Parathyroid adenoma (tissue), 2 donors: ENCODE data around the gene LRP1B.
A peak's percentile ranks its signal among the peaks of the same experiment; 100 is the strongest.

Experiments used
- H2AFZ ChIP-seq: fragments of 300-600 bp; sonication (generic); one replicate; pipeline ENCODE4 v1.7.0; 2017; ENCODE audit warnings: antibody characterized with exemption, mild to moderate bottlenecking
- H3K27ac ChIP-seq: fragments of 300-600 bp; sonication (generic); one replicate; pipeline ENCODE4 v1.7.0; 2017
- H3K27me3 ChIP-seq: fragments of 300-600 bp; sonication (generic); one replicate; pipeline ENCODE4 v1.7.0; 2017; ENCODE audit warnings: low read length; ENCODE audit not compliant: control insufficient read depth, insufficient read depth
- H3K36me3 ChIP-seq: fragments of 300-600 bp; sonication (generic); one replicate; pipeline ENCODE4 v1.7.0; 2017; ENCODE audit warnings: low read length; ENCODE audit not compliant: control insufficient read depth, insufficient read depth
- H3K4me1 ChIP-seq: fragments of 300-600 bp; sonication (generic); one replicate; pipeline ENCODE4 v1.7.0; 2017; ENCODE audit warnings: control low read depth
- H3K4me2 ChIP-seq: fragments of 300-600 bp; sonication (generic); one replicate; pipeline ENCODE4 v1.7.0; 2017; ENCODE audit warnings: low read length
- H3K4me3 ChIP-seq: fragments of 300-600 bp; sonication (generic); one replicate; pipeline ENCODE4 v1.7.0; 2017; ENCODE audit warnings: low read depth, low read length
- H3K79me2 ChIP-seq: fragments of 300-600 bp; sonication (generic); one replicate; pipeline ENCODE4 v1.7.0; 2017; ENCODE audit warnings: control low read depth
- H3K9ac ChIP-seq: fragments of 300-600 bp; sonication (generic); one replicate; pipeline ENCODE4 v1.7.0; 2017; ENCODE audit warnings: mild to moderate bottlenecking
- H3K9me3 ChIP-seq: fragments of 300-600 bp; sonication (generic); one replicate; pipeline ENCODE4 v1.7.0; 2017; ENCODE audit warnings: low read length; ENCODE audit not compliant: control insufficient read depth
- CTCF ChIP-seq: fragments of 300-600 bp; sonication (generic); IDR thresholded peaks from one replicate; pipeline ENCODE4 v1.7.0; 2017; ENCODE audit warnings: antibody characterized with exemption, mild to moderate bottlenecking
- donor health status: primary hyperparathyroidism.

LRP1B gene

GRCh38 chr2:141523199-141523598 is 607.6 kb downstream of the LRP1B start:
- H3K9me3 ChIP-seq, result no peaks in the 10 kb centered on the region
- no peak for TF ChIP-seq CTCF
- no peak overlapping the region for H3K4me2 ChIP-seq
- no peak overlapping the region for H2AFZ ChIP-seq
- H3K79me2 ChIP-seq, result no peaks in the 10 kb centered on the region
- no peak overlapping the region for H3K9ac ChIP-seq
- H3K4me3 ChIP-seq, result no peak overlapping the region
- H3K36me3 ChIP-seq, result no peaks in the 10 kb centered on the region
- H3K27ac ChIP-seq, result no peak overlapping the region
- no peaks in the 10 kb centered on the region for H3K27me3 ChIP-seq
- H3K4me1 ChIP-seq, result peaks cover 5% of the 10 kb centered on the region

GRCh38 chr2:141522702-141523101 is 608.1 kb downstream of the LRP1B start:
- Histone ChIP-seq H3K27me3 (no peaks in the 10 kb centered on the region), H3K9me3 (no peaks in the 10 kb centered on the region), H3K4me2 (no peak overlapping the region), H3K4me1 (peaks cover 5% of the 10 kb centered on the region), H3K27ac (no peak overlapping the region), H3K36me3 (no peaks in the 10 kb centered on the region), H3K9ac (no peak overlapping the region), H2AFZ (peak overlapping the region; percentile 45), H3K79me2 (no peaks in the 10 kb centered on the region), H3K4me3 (no peak overlapping the region)
- TF ChIP-seq CTCF, result no peak

- Histone ChIP-seq H3K27me3 (no peaks in the 10 kb centered on the region), H3K4me1 (peaks cover 5% of the 10 kb centered on the region), H3K9ac (no peak overlapping the region), H3K36me3 (no peaks in the 10 kb centered on the region), H2AFZ (peak overlapping the region; percentile 45), H3K9me3 (no peaks in the 10 kb centered on the region), H3K79me2 (no peaks in the 10 kb centered on the region), H3K4me3 (no peak overlapping the region), H3K4me2 (peak overlapping the region; percentile 34), H3K27ac (peak overlapping the region; percentile 2)
- no peak for TF ChIP-seq CTCF
Observed at GRCh38 chr2:141522048-141522447, 608.8 kb downstream of the LRP1B start.

GRCh38 chr2:141519906-141520305 is 610.9 kb downstream of the LRP1B start:
- H3K79me2 ChIP-seq, result no peaks in the 10 kb centered on the region
- no peak for TF ChIP-seq CTCF
- H3K36me3 ChIP-seq, result no peaks in the 10 kb centered on the region
- H3K27ac ChIP-seq, result no peak overlapping the region
- no peak overlapping the region for H3K4me3 ChIP-seq
- peaks cover 5% of the 10 kb centered on the region for H3K4me1 ChIP-seq
- no peak overlapping the region for H3K9ac ChIP-seq
- H3K4me2 ChIP-seq, result no peak overlapping the region
- no peak overlapping the region for H2AFZ ChIP-seq
- no peaks in the 10 kb centered on the region for H3K27me3 ChIP-seq
- H3K9me3 ChIP-seq, result no peaks in the 10 kb centered on the region

- Histone ChIP-seq H3K4me2 (no peak overlapping the region), H3K4me1 (peaks cover 4% of the 10 kb centered on the region), H3K9ac (no peak overlapping the region), H2AFZ (no peak overlapping the region), H3K27ac (no peak overlapping the region), H3K27me3 (no peaks in the 10 kb centered on the region), H3K79me2 (no peaks in the 10 kb centered on the region), H3K9me3 (no peaks in the 10 kb centered on the region), H3K4me3 (no peak overlapping the region), H3K36me3 (no peaks in the 10 kb centered on the region)
- no peak for TF ChIP-seq CTCF
Observed at GRCh38 chr2:141517852-141518421, 612.9 kb downstream of the LRP1B start.
